ENCODE data around the gene NLGN2. TPM values are rescaled to one million over a fixed set of nuclear protein-coding genes. Genes with fewer than 3 reads are reported as not detected.

The NLGN2 gene
- total and polyA plus RNA-seq, 2 of the 8 experiments (the other 6 are each of a cell fraction or from before 2014, with no cell fraction given): 21.2 to 62.8 TPM

- no peak for TF ChIP-seq BCL11A (IDR thresholded peaks at IDR 0.05; ENCODE audit: low read depth in 2 of 2, low read length in 2 of 2)
- TF ChIP-seq GTF2F1 (IDR thresholded peaks at IDR 0.05; ENCODE audit: borderline replicate concordance, low read depth, low read length): no peak
- TF ChIP-seq, protein P1, sequence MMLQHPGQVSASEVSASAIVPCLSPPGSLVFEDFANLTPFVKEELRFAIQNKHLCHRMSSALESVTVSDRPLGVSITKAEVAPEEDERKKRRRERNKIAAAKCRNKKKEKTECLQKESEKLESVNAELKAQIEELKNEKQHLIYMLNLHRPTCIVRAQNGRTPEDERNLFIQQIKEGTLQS (IDR thresholded peaks at IDR 0.05; ENCODE audit: insufficient read depth, low read depth, low read length): no peak
- no peak for TF ChIP-seq FOSL1 (IDR thresholded peaks at IDR 0.05; ENCODE audit: insufficient read depth, low read depth, low read length)
- TF ChIP-seq KDM1A (IDR thresholded peaks at IDR 0.05; ENCODE audit: borderline replicate concordance, low read length): no peak
- TF ChIP-seq SUZ12 (IDR thresholded peaks at IDR 0.05; ENCODE audit: low read length): no peak
- no peak for TF ChIP-seq SP2 (IDR thresholded peaks at IDR 0.05; ENCODE audit: low read length)
- TF ChIP-seq ZNF274 (IDR thresholded peaks at IDR 0.05; ENCODE audit: borderline replicate concordance, extremely low read depth, low read length): no peak
- TF ChIP-seq SRF (IDR thresholded peaks at IDR 0.05; ENCODE audit: low read depth, low read length): no peak
- TF ChIP-seq CEBPB (IDR thresholded peaks at IDR 0.05; ENCODE audit: low read depth, low read length): no peak
- TF ChIP-seq TAF7 (optimal IDR thresholded peaks at IDR 0.05; ENCODE audit: borderline replicate concordance, low read depth, low read length): no peak
- TF ChIP-seq RXRA (IDR thresholded peaks at IDR 0.05; ENCODE audit: insufficient read depth, low read depth, low read length): no peak
- TF ChIP-seq SP1 (IDR thresholded peaks at IDR 0.05; ENCODE audit: low read depth, low read length): no peak
- TF ChIP-seq RAD21 (IDR thresholded peaks at IDR 0.05 in 1 of 2, conservative IDR thresholded peaks at IDR 0.05 in 1 of 2; ENCODE audit: low read depth in 2 of 2, low read length in 2 of 2): 0 out of 4 replicates have a peak, but pooled peaks have one; percentile 11 to 26
- TF ChIP-seq TAF1 (IDR thresholded peaks at IDR 0.05; ENCODE audit: low read depth, low read length): peak; percentile 13; the same call in 1 of the 2 replicates
- TF ChIP-seq NRF1 (IDR thresholded peaks at IDR 0.05; ENCODE audit: low read depth, low read length): no peak
- no peak for TF ChIP-seq CBX8 (IDR thresholded peaks at IDR 0.05; ENCODE audit: borderline replicate concordance, low read depth, low read length)
- no peak for TF ChIP-seq HDAC6 (IDR thresholded peaks at IDR 0.05; ENCODE audit: low read depth, low read length)
- peak in 1 of 2 experiments; percentile 62; a peak in 1 of 3 replicates for TF ChIP-seq POLR2A (IDR thresholded peaks at IDR 0.05; ENCODE audit: control extremely low read depth in 1 of 2, low read depth in 2 of 2, low read length in 2 of 2)
- TF ChIP-seq, protein P2, sequence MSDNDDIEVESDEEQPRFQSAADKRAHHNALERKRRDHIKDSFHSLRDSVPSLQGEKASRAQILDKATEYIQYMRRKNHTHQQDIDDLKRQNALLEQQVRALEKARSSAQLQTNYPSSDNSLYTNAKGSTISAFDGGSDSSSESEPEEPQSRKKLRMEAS (IDR thresholded peaks at IDR 0.05): peak; percentile 85
- TF ChIP-seq PHF8 (conservative IDR thresholded peaks at IDR 0.05; ENCODE audit: low read depth, low read length): peak; percentile 27; the same call in 1 of the 2 replicates
- TF ChIP-seq SP4 (IDR thresholded peaks at IDR 0.05; ENCODE audit: low read length): no peak
- TF ChIP-seq EGR1 (IDR thresholded peaks at IDR 0.05; ENCODE audit: borderline replicate concordance, low read depth, low read length): no peak
- no peak for TF ChIP-seq RNF2 (IDR thresholded peaks at IDR 0.05; ENCODE audit: borderline replicate concordance, low read depth, low read length, missing control alignments, poor library complexity, severe bottlenecking)
Observed at GRCh38 chr17:7394452-7395191, 13.0 kb upstream of the NLGN2 start, which contains the start of gene PLSCR3 (continued).
